Right renal cortex interstitium (tissue), 3 donors: ENCODE results near the gene OR5B12. TPM values are rescaled to one million over a fixed set of nuclear protein-coding genes. Genes with fewer than 3 reads are reported as not detected.
"Not testable (repeated sequence)": the region's sequence is repeated elsewhere in the genome, so short reads cannot be mapped to it uniquely, and the experiment has no call there.

Experiments
- DNase-seq, 3 donors: peaks; one replicate each; pipeline ENCODE4 v3.0.0-alpha.2; 2013; ENCODE audit warnings: low read depth in 3 of 3, low spot score in 2 of 3
- polyA plus RNA-seq, 3 donors: library from polyadenylated mRNA; unstranded; fragments of 120-200 nt; gene quantifications; one replicate each; pipeline ENCODE4 v1.2.1, GENCODE V29; 2013; ENCODE audit not compliant: insufficient read length in 3 of 3

OR5B12 gene
- polyA plus RNA-seq, result not detected

GRCh38 chr11:58442136-58442535 is at the start of gene OR5B12:
TSS of gene OR5B12 (minus strand) at chr11:58442236. CDS start at chr11:58440151, 2,085 bp downstream.
- no peak for DNase-seq

- DNase-seq, result no peak
Observed at GRCh38 chr11:58490827-58491226, 48.8 kb upstream of the OR5B12 start.

- no peak for DNase-seq
Observed at GRCh38 chr11:58487170-58487569, 45.1 kb upstream of the OR5B12 start.

- DNase-seq, result no peak
Observed at GRCh38 chr11:58485961-58486360, 43.9 kb upstream of the OR5B12 start.

- no peak for DNase-seq
Observed at GRCh38 chr11:58471892-58472291, 29.9 kb upstream of the OR5B12 start.

- no peak for DNase-seq
Observed at GRCh38 chr11:58466293-58466692, 24.3 kb upstream of the OR5B12 start.

GRCh38 chr11:58465690-58466089 is 23.7 kb upstream of the OR5B12 start:
- no peak for DNase-seq

- DNase-seq, result no peak
Observed at GRCh38 chr11:58451585-58451984, 9.5 kb upstream of the OR5B12 start.

- DNase-seq, result no peak
Observed at GRCh38 chr11:58446294-58446693, 4.3 kb upstream of the OR5B12 start.

GRCh38 chr11:58444300-58444699 is 2.3 kb upstream of the OR5B12 start:
- no peak for DNase-seq

- no peak for DNase-seq
Observed at GRCh38 chr11:58438486-58438885, 3.5 kb downstream of the OR5B12 start.

- DNase-seq, result no peak
Observed at GRCh38 chr11:58434217-58434616, 7.8 kb downstream of the OR5B12 start.

- DNase-seq, result no peak
Observed at GRCh38 chr11:58433638-58434203, 8.3 kb downstream of the OR5B12 start.

- no peak for DNase-seq
Observed at GRCh38 chr11:58429273-58429672, 12.8 kb downstream of the OR5B12 start.

- no peak for DNase-seq
Observed at GRCh38 chr11:58428021-58428420, 14.0 kb downstream of the OR5B12 start, which contains the start of gene OR5B2. TSS of gene OR5B2 (minus strand) at chr11:58428121. CDS start at chr11:58423261, 4,860 bp downstream.

GRCh38 chr11:58406774-58407173 is 35.3 kb downstream of the OR5B12 start, which contains the start of gene OR5B3:
TSS of gene OR5B3 (minus strand) at chr11:58406874. CDS start at chr11:58403409, 3,465 bp downstream.
- no peak for DNase-seq

- DNase-seq, result not testable (repeated sequence)
Observed at GRCh38 chr11:58399622-58400021, 42.4 kb downstream of the OR5B12 start.

GRCh38 chr11:58395581-58395980 is 46.5 kb downstream of the OR5B12 start:
- no peak for DNase-seq

GRCh38 chr11:58394195-58394594 is 47.8 kb downstream of the OR5B12 start:
- DNase-seq, result no peak

- DNase-seq, result no peak
Observed at GRCh38 chr11:58392746-58393145, 49.3 kb downstream of the OR5B12 start.

GRCh38 chr11:58391879-58392278 is 50.2 kb downstream of the OR5B12 start:
- DNase-seq, result no peak

- no peak for DNase-seq
Observed at GRCh38 chr11:58390551-58391063, 51.4 kb downstream of the OR5B12 start.
